Neuronal stem cell (in vitro differentiated cells): ENCODE measurements around the gene C1orf52. TPM values are rescaled to one million over a fixed set of nuclear protein-coding genes. Genes with fewer than 3 reads are reported as not detected.

Experiments used
- DNase-seq: peaks from one replicate; pipeline ENCODE4 v3.0.0-alpha.2; 2013; ENCODE audit warnings: low spot score
- H2AFZ ChIP-seq: one replicate; pipeline ENCODE4 v1.6.1; 2013; ENCODE audit warnings: mild to moderate bottlenecking, low read length, inconsistent platforms
- H2AK5ac ChIP-seq: 2 replicates; pipeline ENCODE4 v1.6.1; 2013; ENCODE audit warnings: low read depth, mild to moderate bottlenecking, inconsistent platforms, low read length, moderate library complexity, mixed read lengths
- H2BK120ac ChIP-seq: 2 replicates; pipeline ENCODE4 v1.6.1; 2013; ENCODE audit warnings: low read depth, mild to moderate bottlenecking, inconsistent platforms, low read length, moderate library complexity, mixed read lengths
- H2BK12ac ChIP-seq: one replicate; pipeline ENCODE4 v1.6.1; 2013; ENCODE audit warnings: low read length, inconsistent platforms
- H2BK15ac ChIP-seq: 2 replicates; pipeline ENCODE4 v1.6.1; 2013; ENCODE audit warnings: mild to moderate bottlenecking, low read length, inconsistent platforms, mixed read lengths
- H2BK5ac ChIP-seq: one replicate; pipeline ENCODE4 v1.6.1; 2013; ENCODE audit warnings: inconsistent platforms, mild to moderate bottlenecking, low read length, moderate library complexity
- H3K14ac ChIP-seq: one replicate; pipeline ENCODE4 v1.6.1; 2013; ENCODE audit warnings: low read length, inconsistent platforms
- H3K18ac ChIP-seq: 2 replicates; pipeline ENCODE4 v1.6.1; 2013; ENCODE audit warnings: low read length, inconsistent platforms
- H3K23ac ChIP-seq: 2 replicates; pipeline ENCODE4 v1.6.1; 2013; ENCODE audit warnings: low read depth, mild to moderate bottlenecking, mixed read lengths, low read length, inconsistent platforms; ENCODE audit not compliant: poor library complexity
- H3K27ac ChIP-seq: replicated peaks from 3 replicates; pipeline ENCODE4 v1.5.1; 2013; ENCODE audit warnings: low read length, inconsistent platforms
- H3K27me3 ChIP-seq, 3 experiments: 2 replicates each; pipeline ENCODE4 v1.6.1; 2013; ENCODE audit warnings: low read length in 3 of 3, mild to moderate bottlenecking in 2 of 3, inconsistent platforms in 1 of 3, low read depth in 1 of 3, mixed read lengths in 1 of 3, moderate library complexity in 1 of 3; ENCODE audit not compliant: control insufficient read depth in 3 of 3, insufficient read depth in 3 of 3
- H3K36me3 ChIP-seq, 2 donors: replicated peaks in 1 of 2; 2 replicates each; pipeline ENCODE4 v1.6.1; 2013; ENCODE audit warnings: low read length in 2 of 2; ENCODE audit not compliant: control insufficient read depth in 2 of 2, insufficient read depth in 2 of 2
- H3K4ac ChIP-seq: 2 replicates; pipeline ENCODE4 v1.6.1; 2013; ENCODE audit warnings: inconsistent platforms, mild to moderate bottlenecking, low read length, moderate library complexity
- H3K4me1 ChIP-seq, 2 donors: 1 replicate in 1 of 2; 2 replicates in 1 of 2; pipeline ENCODE4 v1.6.1; 2013; ENCODE audit warnings: low read length in 2 of 2, low read depth in 1 of 2; ENCODE audit not compliant: control insufficient read depth in 2 of 2, insufficient read depth in 1 of 2
- H3K4me2 ChIP-seq: one replicate; pipeline ENCODE4 v1.6.1; 2013; ENCODE audit warnings: mild to moderate bottlenecking, low read length, inconsistent platforms; ENCODE audit not compliant: insufficient read depth, poor library complexity, severe bottlenecking
- H3K4me3 ChIP-seq, 2 donors: 2 replicates each; pipeline ENCODE4 v1.5.1; 2013; ENCODE audit warnings: low read length in 2 of 2, mild to moderate bottlenecking in 2 of 2, inconsistent platforms in 1 of 2, moderate library complexity in 1 of 2
- H3K79me1 ChIP-seq: one replicate; pipeline ENCODE4 v1.6.1; 2013; ENCODE audit warnings: low read depth, mild to moderate bottlenecking, inconsistent platforms, low read length, moderate library complexity
- H3K9ac ChIP-seq: one replicate; pipeline ENCODE4 v1.6.1; 2013; ENCODE audit warnings: mild to moderate bottlenecking, low read depth, low read length, inconsistent platforms; ENCODE audit not compliant: poor library complexity
- H3K9me3 ChIP-seq, 2 donors: replicated peaks in 1 of 2; 2 replicates each; pipeline versions ENCODE3 to v1.6.1; 2013; ENCODE audit warnings: low read length in 2 of 2, mild to moderate bottlenecking in 2 of 2, inconsistent platforms in 1 of 2, low read depth in 1 of 2, mixed read lengths in 1 of 2, moderate library complexity in 1 of 2; ENCODE audit not compliant: control insufficient read depth in 2 of 2, insufficient read depth in 1 of 2
- H4K8ac ChIP-seq: one replicate; pipeline ENCODE4 v1.6.1; 2013; ENCODE audit warnings: low read depth, mild to moderate bottlenecking, inconsistent platforms, low read length, moderate library complexity
- H4K91ac ChIP-seq: one replicate; pipeline ENCODE4 v1.6.1; 2013; ENCODE audit warnings: low read length, low read depth, mild to moderate bottlenecking, inconsistent platforms; ENCODE audit not compliant: poor library complexity
- WGBS, 2 donors: extraction: QIAGEN DNeasy Blood & Tissue Kit; methylation state at CpG; one replicate each; pipeline ENCODE4 v1.1.7; 2013; ENCODE audit warnings: missing lambda C conversion rate in 2 of 2, mixed read lengths in 1 of 2; ENCODE audit not compliant: insufficient read length in 2 of 2, insufficient replicate concordance in 1 of 2; ENCODE audit errors: extremely low coverage in 2 of 2; 5-methylcytosine and 5-hydroxymethylcytosine counted together
- polyA plus RNA-seq, 2 experiments: library from polyadenylated mRNA; stranded (reverse); fragments of 200-250 nt; gene quantifications; one replicate each; pipeline ENCODE4 v1.2.3, GENCODE V29; 2013

The C1orf52 gene
- polyA plus RNA-seq (2013, experiment 1 of 2) = 34.5 TPM
- 35.0 TPM for polyA plus RNA-seq (2013, experiment 2 of 2)

- Histone ChIP-seq H4K8ac (peak within 1 kb of the TSS; percentile 52), H3K9ac (peak within 1 kb of the TSS; percentile 87), H2BK5ac (peak within 1 kb of the TSS; percentile 85), H3K9me3 (peaks cover 2 to 5% of the 10 kb centered on the region in 2 donors), H2BK15ac (no peak within 1 kb of the TSS), H3K4me3 (peak within 1 kb of the TSS; percentile 95 to 99), H3K4ac (no peak within 1 kb of the TSS), H3K23ac (peak within 1 kb of the TSS; percentile 8), H3K79me1 (peaks cover 5% of the 10 kb centered on the region), H3K36me3 (peaks cover 2 to 52% of the 10 kb centered on the region in 2 donors), H3K18ac (peak within 1 kb of the TSS; percentile 78), H2BK120ac (no peak within 1 kb of the TSS), H3K4me1 (peaks cover 4 to 11% of the 10 kb centered on the region in 2 donors), H3K27me3 (no peaks in the 10 kb centered on the region), H2BK12ac (no peak within 1 kb of the TSS), H2AK5ac (peak within 1 kb of the TSS; percentile 40), H3K14ac (no peak within 1 kb of the TSS), H3K4me2 (peak within 1 kb of the TSS; percentile 86), H3K27ac (peak within 1 kb of the TSS; percentile 53), H2AFZ (peak within 1 kb of the TSS; percentile 95), H4K91ac (no peak within 1 kb of the TSS)
- DNase-seq = peak; percentile 95
- WGBS, 2 donors = no CpG with 5 or more reads among the region's 65 CpGs
Observed at GRCh38 chr1:85259118-85259911, at the start of gene C1orf52. TSS of gene C1orf52 (minus strand) at chr1:85259662. CDS start at chr1:85259633, 29 bp downstream.

GRCh38 chr1:85308833-85309350, 49.4 kb upstream of the C1orf52 start:
- Histone ChIP-seq H2BK120ac (no peak overlapping the region), H2BK5ac (no peak overlapping the region), H3K18ac (no peak overlapping the region), H2BK12ac (no peak overlapping the region), H3K36me3 (no peaks in the 10 kb centered on the region), H3K9me3 (no peaks in the 10 kb centered on the region), H2BK15ac (no peak overlapping the region), H3K4me2 (peak overlapping the region; percentile 36), H2AK5ac (no peak overlapping the region), H4K91ac (no peak overlapping the region), H3K4me1 (peaks cover 0 to 8% of the 10 kb centered on the region in 2 donors), H4K8ac (no peak overlapping the region), H3K9ac (no peak overlapping the region), H3K27ac (peak overlapping the region; percentile 33), H3K4ac (no peak overlapping the region), H3K14ac (no peak overlapping the region), H3K4me3 (no peak overlapping the region), H3K27me3 (no peaks in the 10 kb centered on the region), H3K79me1 (no peaks in the 10 kb centered on the region), H2AFZ (peak overlapping the region; percentile 82), H3K23ac (no peak overlapping the region)
- DNase-seq = peak; percentile 20
- no CpG with 5 or more reads among the region's 4 CpGs for WGBS, 2 donors

GRCh38 chr1:85307987-85308832, 48.7 kb upstream of the C1orf52 start:
- H2BK5ac ChIP-seq = no peak overlapping the region
- peak overlapping the region; percentile 82 for H2AFZ ChIP-seq
- no peak overlapping the region for H3K23ac ChIP-seq
- WGBS, 2 donors = no CpG with 5 or more reads among the region's 27 CpGs
- H2AK5ac ChIP-seq = no peak overlapping the region
- peak overlapping the region; percentile 33 for H3K27ac ChIP-seq
- no peak overlapping the region for H3K14ac ChIP-seq
- no peaks in the 10 kb centered on the region for H3K9me3 ChIP-seq
- H3K79me1 ChIP-seq = no peaks in the 10 kb centered on the region
- peak; percentile 81 for DNase-seq
- peak overlapping the region; percentile 36 for H3K4me2 ChIP-seq
- H3K18ac ChIP-seq = peak overlapping the region; percentile 85
- no peak overlapping the region for H3K4me3 ChIP-seq
- H3K27me3 ChIP-seq = no peaks in the 10 kb centered on the region
- no peak overlapping the region for H4K8ac ChIP-seq
- H4K91ac ChIP-seq = no peak overlapping the region
- no peak overlapping the region for H3K9ac ChIP-seq
- no peaks in the 10 kb centered on the region for H3K36me3 ChIP-seq
- no peak overlapping the region for H2BK12ac ChIP-seq
- H3K4ac ChIP-seq = no peak overlapping the region
- H2BK120ac ChIP-seq = no peak overlapping the region
- no peak overlapping the region for H2BK15ac ChIP-seq
- H3K4me1 ChIP-seq = peaks cover 0 to 8% of the 10 kb centered on the region in 2 donors
